Pancreas (tissue), 10 donors: ENCODE measurements around the gene USP17L15. TPM values are rescaled to one million over a fixed set of nuclear protein-coding genes. Genes with fewer than 3 reads are reported as not detected.
"Not testable (repeated sequence)": the region's sequence is repeated elsewhere in the genome, so short reads cannot be mapped to it uniquely, and the experiment has no call there.

Experiments
- ATAC-seq, 4 donors: fragments of 200-7000 bp; cut with Tn5 transposase; one replicate each; pipeline versions ENCODE4 v1.8.0 to v1.9.1; 2020; ENCODE audit warnings: mild to moderate bottlenecking in 4 of 4, moderate library complexity in 4 of 4
- DNase-seq, 6 donors: peaks; one replicate each; pipeline ENCODE4 v3.0.0-alpha.2; 2020
- FAIRE-seq: peaks from 2 replicates; lab custom pipeline; 2012; peaks lifted over from hg19 to GRCh38; lab: Jason Lieb, UNC
- H3K27ac ChIP-seq, 4 donors: fragments of 200-600 bp; sonication (generic); 1 replicate in 3 of 4; 2 replicates in 1 of 4; pipeline versions ENCODE4 v1.5.0 to v1.8.0; 2020
- H3K27me3 ChIP-seq, 4 donors: fragments of 200-600 bp; one replicate each; pipeline ENCODE4 v1.8.0; 2021
- H3K36me3 ChIP-seq, 3 donors: fragments of 200-600 bp; sonication (generic) in 1 of 3; one replicate each; pipeline versions ENCODE4 v1.5.0 to v1.8.0; 2020 to 2021
- H3K4me1 ChIP-seq, 3 donors: fragments of 200-600 bp; one replicate each; pipeline ENCODE4 v1.8.0; 2021
- H3K4me3 ChIP-seq, 4 donors: fragments of 200-600 bp; sonication (generic) in 2 of 4; one replicate each; pipeline versions ENCODE4 v1.5.0 to v1.8.0; 2020 to 2021
- H3K9me3 ChIP-seq, 4 donors: fragments of 200-600 bp; one replicate each; pipeline ENCODE4 v1.8.0; 2021
- WGBS, 2 donors: extraction: QIAGEN DNeasy Blood & Tissue Kit; methylation state at CpG; one replicate each; pipeline ENCODE4 v1.1.7; 2013; 5-methylcytosine and 5-hydroxymethylcytosine counted together
- intact Hi-C, 3 donors: fragments of 100-400 bp; cut with DNase I; formaldehyde crosslinking; loops; one replicate each; pipeline versions ENCODE4 v1.11.1 to v1.14.2; 2022
- polyA plus RNA-seq, 2 donors: library from polyadenylated mRNA; stranded (reverse); fragments of 200-250 nt; gene quantifications; one replicate each; pipeline ENCODE4 v1.2.3, GENCODE V29; 2013
- total RNA-seq, 6 donors: library from RNA; stranded (reverse); fragmentation: NEBNext Ultra II Directional in 4 of 6; extraction: Animal tissue kit (Norgen Biotek cat#: 25700) in 4 of 6; gene quantifications; one replicate each; pipeline versions ENCODE4 v1.2.1 to v1.2.4, GENCODE V29; 2021 to 2023
- donor health status: healthy with polysubstance abuse.
- donor health status: DM: no; HTN: no; CAD: no; lungs with moderate emphysema.
- donor health status: DM: no; HTN: no; CAD: no.
- donor health status: control.
- donor health status: control.
- donor health status: Bipolar disorder and iron deficiency.
- donor health status: DM: yes; HTN: yes; CAD: no.
- donor health status: DM: no; HTN: no; CAD: no.
- donor health status: DM: no; HTN: no; CAD: no.
- donor health status: DM: yes; HTN: yes; CAD: no.

The USP17L15 gene
- total RNA-seq (not detected), polyA plus RNA-seq (under 1 TPM in 1 of 2 donors, not detected in 1; 0.07 TPM)

- ATAC-seq, H3K9me3 ChIP-seq, DNase-seq, H3K4me1 ChIP-seq, FAIRE-seq, H3K27ac ChIP-seq, H3K27me3 ChIP-seq, H3K4me3 ChIP-seq, H3K36me3 ChIP-seq, intact Hi-C loops: not testable (repeated sequence)
- WGBS, 2 donors = no CpG with 5 or more reads among the region's 15 CpGs
These were observed at the start of gene USP17L15 for GRCh38 chr4:9234085-9234484. USP17L15 (plus strand) TSS chr4:9234385; CDS start chr4:9234385, 0 bp downstream.

- H3K9me3 ChIP-seq, DNase-seq, H3K36me3 ChIP-seq, H3K4me1 ChIP-seq, H3K4me3 ChIP-seq, ATAC-seq, H3K27me3 ChIP-seq, intact Hi-C loops, FAIRE-seq, H3K27ac ChIP-seq: not testable (repeated sequence)
- WGBS, 2 donors = 74% methylated on average over 11 of the region's 13 CpGs; no CpG with 5 or more reads in 1 of the 2 donors
These were observed 23.8 kb upstream of the USP17L15 start, which contains the start of gene USP17L10 for GRCh38 chr4:9210357-9210756. USP17L10 (plus strand) TSS chr4:9210657; CDS start chr4:9210657, 0 bp downstream.

GRCh38 chr4:9214701-9215100 is 19.5 kb upstream of the USP17L15 start:
- WGBS, 2 donors = 62 to 63% methylated on average over 8 to 11 of the region's 14 CpGs
- FAIRE-seq, intact Hi-C loops, H3K27me3 ChIP-seq, ATAC-seq, H3K27ac ChIP-seq, H3K9me3 ChIP-seq, H3K4me1 ChIP-seq, H3K36me3 ChIP-seq, H3K4me3 ChIP-seq: not testable (repeated sequence)
- DNase-seq = peak in 2 of 6 donors; percentile 1 to 5

GRCh38 chr4:9215105-9215504 is 19.1 kb upstream of the USP17L15 start, which contains the start of gene USP17L11:
USP17L11 (plus strand) TSS chr4:9215405; CDS start chr4:9215405, 0 bp downstream.
- WGBS, 2 donors = 80% methylated on average over 10 of the region's 14 CpGs; no CpG with 5 or more reads in 1 of the 2 donors
- H3K9me3 ChIP-seq, DNase-seq, FAIRE-seq, H3K27ac ChIP-seq, H3K36me3 ChIP-seq, H3K4me3 ChIP-seq, H3K27me3 ChIP-seq, ATAC-seq, intact Hi-C loops, H3K4me1 ChIP-seq: not testable (repeated sequence)

- H3K36me3 ChIP-seq, H3K9me3 ChIP-seq, H3K4me1 ChIP-seq, DNase-seq, ATAC-seq, H3K27ac ChIP-seq, FAIRE-seq, H3K27me3 ChIP-seq, H3K4me3 ChIP-seq, intact Hi-C loops: not testable (repeated sequence)
- no CpG with 5 or more reads among the region's 13 CpGs for WGBS, 2 donors
These were observed 14.3 kb upstream of the USP17L15 start, which contains the start of gene USP17L12 for GRCh38 chr4:9219852-9220251. USP17L12 (plus strand) TSS chr4:9220152; CDS start chr4:9220152, 0 bp downstream.

- FAIRE-seq, H3K27ac ChIP-seq, H3K9me3 ChIP-seq, intact Hi-C loops, H3K4me3 ChIP-seq, DNase-seq, H3K4me1 ChIP-seq, H3K36me3 ChIP-seq, H3K27me3 ChIP-seq, ATAC-seq: not testable (repeated sequence)
- no CpG with 5 or more reads among the region's 14 CpGs for WGBS, 2 donors
These were observed 9.6 kb upstream of the USP17L15 start, which contains the start of gene USP17L13 for GRCh38 chr4:9224596-9224995. USP17L13 (plus strand) TSS chr4:9224896; CDS start chr4:9224896, 0 bp downstream.

- H3K36me3 ChIP-seq, ATAC-seq, H3K27me3 ChIP-seq, FAIRE-seq, H3K4me3 ChIP-seq, H3K4me1 ChIP-seq, intact Hi-C loops, H3K27ac ChIP-seq, H3K9me3 ChIP-seq: not testable (repeated sequence)
- peak in 2 of 6 donors; percentile 18 to 29 for DNase-seq
- WGBS, 2 donors = 66 to 78% methylated on average over 5 to 6 of the region's 8 CpGs
These were observed 3.9 kb upstream of the USP17L15 start for GRCh38 chr4:9230249-9230648.

GRCh38 chr4:9238461-9238860 is 4.3 kb downstream of the USP17L15 start:
- H3K27me3 ChIP-seq, H3K4me1 ChIP-seq, intact Hi-C loops, H3K4me3 ChIP-seq, ATAC-seq, H3K27ac ChIP-seq, FAIRE-seq, H3K36me3 ChIP-seq, H3K9me3 ChIP-seq: not testable (repeated sequence)
- WGBS, 2 donors = 68 to 72% methylated on average over 9 to 11 of the region's 12 CpGs
- peak in 5 of 6 donors; percentile 1 to 21 (median 5) for DNase-seq

GRCh38 chr4:9243579-9243978 is 9.4 kb downstream of the USP17L15 start, which contains the start of gene USP17L17:
USP17L17 (plus strand) TSS chr4:9243879; CDS start chr4:9243879, 0 bp downstream.
- H3K4me3 ChIP-seq, H3K4me1 ChIP-seq, H3K36me3 ChIP-seq, FAIRE-seq, DNase-seq, intact Hi-C loops, H3K27me3 ChIP-seq, ATAC-seq, H3K27ac ChIP-seq, H3K9me3 ChIP-seq: not testable (repeated sequence)
- 82 to 93% methylated on average over 5 of the region's 14 CpGs for WGBS, 2 donors

GRCh38 chr4:9247953-9248680 is 13.9 kb downstream of the USP17L15 start, which contains the start of gene USP17L18:
USP17L18 (plus strand) TSS chr4:9248630; CDS start chr4:9248630, 0 bp downstream.
- DNase-seq = peak in 4 of 6 donors; percentile 2 to 37 (median 12)
- not testable (repeated sequence) for H3K4me3 ChIP-seq
- WGBS, 2 donors = 77 to 84% methylated on average over 14 to 21 of the region's 26 CpGs

GRCh38 chr4:9253078-9253477 is 18.9 kb downstream of the USP17L15 start, which contains the start of gene USP17L19:
USP17L19 (plus strand) TSS chr4:9253378; CDS start chr4:9253378, 0 bp downstream.
- H3K27ac ChIP-seq, H3K27me3 ChIP-seq, intact Hi-C loops, ATAC-seq, H3K36me3 ChIP-seq, DNase-seq, H3K4me3 ChIP-seq, FAIRE-seq, H3K9me3 ChIP-seq, H3K4me1 ChIP-seq: not testable (repeated sequence)
- WGBS, 2 donors = no CpG with 5 or more reads among the region's 13 CpGs

More at GRCh38 chr4:9247953-9248680, 13.9 kb downstream of the USP17L15 start, which contains the start of gene USP17L18:
- H3K36me3 ChIP-seq, H3K9me3 ChIP-seq, H3K27ac ChIP-seq, ATAC-seq, intact Hi-C loops, FAIRE-seq, H3K27me3 ChIP-seq, H3K4me1 ChIP-seq: not testable (repeated sequence)
